HG03354 (cell line): ENCODE results near the gene CCDC136.

ENCODE experiments used
- ATAC-seq: cut with Tn5 transposase; IDR thresholded peaks from one replicate; pipeline ENCODE4 v1.9.1; 2021; ENCODE audit warnings: mild to moderate bottlenecking; ENCODE audit not compliant: unreplicated experiment, poor library complexity, severe bottlenecking

Gene CCDC136

DNA sequence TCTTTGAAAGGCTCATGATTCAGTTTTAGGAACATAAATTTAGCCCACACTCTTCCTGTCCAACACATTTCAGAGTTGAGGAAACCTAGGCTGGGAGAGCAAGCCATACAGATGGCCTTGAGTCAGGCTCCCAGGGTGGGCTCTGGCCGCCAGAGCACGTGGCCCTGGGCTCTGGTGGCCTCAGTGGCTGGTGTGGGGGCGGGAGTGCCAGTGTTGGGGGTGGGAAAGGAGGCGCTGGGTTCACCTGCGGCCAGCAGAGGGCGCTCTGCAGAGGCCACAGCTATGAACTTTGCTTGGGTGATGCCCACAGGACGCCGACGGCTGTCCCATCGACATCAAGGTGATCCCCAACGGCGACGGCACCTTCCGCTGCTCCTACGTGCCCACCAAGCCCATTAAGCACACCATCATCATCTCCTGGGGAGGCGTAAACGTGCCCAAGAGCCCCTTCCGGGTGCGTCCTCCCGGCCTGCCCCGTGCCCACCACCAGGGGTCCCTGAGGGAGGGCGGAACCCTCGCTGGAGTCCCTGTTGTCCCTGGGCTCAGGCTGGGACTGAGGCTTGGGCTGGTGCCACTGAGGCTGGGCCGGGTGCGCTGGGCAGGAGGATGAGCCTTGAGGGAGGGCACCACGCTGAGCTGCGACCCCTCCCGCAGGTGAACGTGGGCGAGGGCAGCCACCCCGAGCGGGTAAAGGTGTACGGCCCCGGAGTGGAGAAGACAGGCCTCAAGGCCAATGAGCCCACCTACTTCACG, 50.3 kb downstream of the CCDC136 start:
- ATAC-seq, result no peak

DNA sequence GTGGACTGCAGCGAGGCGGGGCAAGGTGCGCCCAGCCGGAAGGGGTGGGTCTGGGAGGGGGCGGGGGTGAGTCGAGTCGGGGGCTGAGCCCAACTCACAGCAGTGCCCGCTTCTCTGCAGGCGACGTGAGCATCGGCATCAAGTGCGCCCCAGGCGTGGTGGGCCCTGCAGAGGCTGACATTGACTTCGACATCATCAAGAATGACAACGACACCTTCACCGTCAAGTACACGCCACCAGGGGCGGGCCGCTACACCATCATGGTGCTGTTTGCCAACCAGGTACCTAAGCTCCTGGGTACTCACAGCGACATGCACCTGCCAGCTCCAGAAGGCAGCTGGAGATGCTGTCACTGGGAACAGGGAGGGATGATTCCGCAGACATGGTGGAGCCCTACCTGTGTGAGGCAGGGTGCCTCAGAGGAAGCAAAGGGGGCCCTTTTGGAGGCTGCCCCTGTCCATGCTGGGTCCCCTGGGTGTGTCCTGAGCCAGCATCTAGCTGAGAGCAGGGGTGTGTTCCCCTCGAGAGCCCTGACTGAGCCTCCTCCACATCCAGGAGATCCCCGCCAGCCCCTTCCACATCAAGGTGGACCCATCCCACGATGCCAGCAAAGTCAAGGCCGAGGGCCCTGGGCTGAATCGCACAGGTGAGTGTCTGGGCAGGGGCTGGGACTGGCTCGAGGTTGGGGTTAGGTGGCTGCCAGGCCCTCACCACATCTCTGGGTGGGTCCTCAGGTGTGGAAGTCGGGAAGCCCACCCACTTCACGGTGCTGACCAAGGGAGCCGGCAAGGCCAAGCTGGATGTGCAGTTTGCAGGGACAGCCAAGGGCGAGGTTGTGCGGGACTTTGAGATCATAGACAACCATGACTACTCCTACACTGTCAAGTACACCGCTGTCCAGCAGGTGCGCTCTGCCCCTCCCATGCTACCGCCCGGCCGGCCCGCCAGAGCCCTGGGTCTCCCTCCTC, 51.2 kb downstream of the CCDC136 start:
- ATAC-seq, result no peak

DNA sequence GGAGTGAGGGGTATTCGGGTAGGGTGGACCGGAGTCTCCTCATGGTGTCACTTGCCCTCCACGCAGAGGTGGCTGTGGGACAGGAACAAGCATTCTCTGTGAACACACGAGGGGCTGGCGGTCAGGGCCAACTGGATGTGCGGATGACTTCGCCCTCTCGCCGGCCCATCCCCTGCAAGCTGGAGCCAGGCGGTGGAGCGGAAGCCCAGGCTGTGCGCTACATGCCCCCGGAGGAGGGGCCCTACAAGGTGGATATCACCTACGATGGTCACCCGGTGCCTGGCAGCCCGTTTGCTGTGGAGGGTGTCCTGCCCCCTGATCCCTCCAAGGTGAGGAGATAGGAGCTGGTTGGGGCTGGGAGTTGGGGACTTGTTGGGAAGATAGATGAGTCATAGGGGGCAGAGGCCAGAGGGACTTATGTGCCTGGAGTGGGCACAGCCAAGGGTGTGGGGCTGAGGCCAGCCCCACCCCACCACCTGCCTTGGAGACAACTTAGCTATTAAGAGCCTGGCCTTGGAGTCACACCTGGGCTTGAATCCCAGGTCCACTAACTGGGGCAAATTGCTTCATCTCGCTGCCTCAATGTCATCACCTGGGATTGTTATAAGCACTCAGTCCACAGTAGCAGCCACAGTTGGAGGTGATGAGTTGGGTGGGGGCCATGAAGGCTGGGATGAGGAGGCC, 52.3 kb downstream of the CCDC136 start:
- no peak for ATAC-seq

DNA sequence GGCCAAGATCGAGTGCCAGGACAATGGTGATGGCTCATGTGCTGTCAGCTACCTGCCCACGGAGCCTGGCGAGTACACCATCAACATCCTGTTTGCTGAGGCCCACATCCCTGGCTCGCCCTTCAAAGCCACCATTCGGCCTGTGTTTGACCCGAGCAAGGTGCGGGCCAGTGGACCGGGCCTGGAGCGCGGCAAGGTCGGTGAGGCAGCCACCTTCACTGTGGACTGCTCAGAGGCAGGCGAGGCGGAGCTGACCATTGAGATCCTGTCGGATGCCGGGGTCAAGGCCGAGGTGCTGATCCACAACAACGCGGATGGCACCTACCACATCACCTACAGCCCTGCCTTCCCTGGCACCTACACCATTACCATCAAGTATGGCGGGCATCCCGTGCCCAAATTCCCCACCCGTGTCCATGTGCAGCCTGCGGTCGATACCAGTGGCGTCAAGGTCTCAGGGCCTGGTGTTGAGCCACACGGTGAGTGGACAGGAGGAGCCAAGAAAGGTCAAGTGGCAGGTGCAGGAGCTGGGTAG, 53.1 kb downstream of the CCDC136 start:
- no peak for ATAC-seq

DNA sequence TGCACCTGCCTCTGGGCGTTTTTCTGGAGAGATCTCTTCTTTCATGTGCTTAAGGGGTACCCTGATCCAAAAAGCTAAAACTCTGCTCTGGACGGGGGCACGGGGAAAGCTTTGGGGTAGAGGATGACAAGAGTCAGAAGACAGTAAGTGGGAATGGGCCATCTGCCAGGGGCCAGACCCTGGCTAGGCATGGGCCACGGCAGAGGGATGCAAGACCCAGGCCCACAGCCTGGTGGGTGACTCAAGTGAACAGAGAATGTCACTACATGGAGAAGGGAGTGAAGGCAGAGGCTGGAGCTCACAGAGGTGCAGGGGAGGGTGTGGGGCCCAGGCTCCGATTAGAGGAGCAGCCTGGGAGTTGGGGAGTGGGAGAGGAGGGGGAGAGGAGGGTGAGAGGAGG, 53.7 kb downstream of the CCDC136 start:
- no peak for ATAC-seq

DNA sequence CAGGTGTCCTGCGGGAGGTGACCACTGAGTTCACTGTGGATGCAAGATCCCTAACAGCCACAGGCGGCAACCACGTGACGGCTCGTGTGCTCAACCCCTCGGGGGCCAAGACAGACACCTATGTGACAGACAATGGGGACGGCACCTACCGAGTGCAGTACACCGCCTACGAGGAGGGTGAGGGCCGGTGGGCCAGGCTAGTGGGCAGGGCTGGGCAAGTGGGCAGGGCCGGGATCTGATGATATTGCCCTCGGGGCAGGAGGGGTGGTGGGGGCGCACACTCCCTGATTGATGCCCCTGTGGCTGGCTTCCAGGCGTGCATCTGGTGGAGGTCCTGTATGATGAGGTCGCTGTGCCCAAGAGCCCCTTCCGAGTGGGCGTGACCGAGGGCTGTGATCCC, 54.2 kb downstream of the CCDC136 start:
- no peak for ATAC-seq

DNA sequence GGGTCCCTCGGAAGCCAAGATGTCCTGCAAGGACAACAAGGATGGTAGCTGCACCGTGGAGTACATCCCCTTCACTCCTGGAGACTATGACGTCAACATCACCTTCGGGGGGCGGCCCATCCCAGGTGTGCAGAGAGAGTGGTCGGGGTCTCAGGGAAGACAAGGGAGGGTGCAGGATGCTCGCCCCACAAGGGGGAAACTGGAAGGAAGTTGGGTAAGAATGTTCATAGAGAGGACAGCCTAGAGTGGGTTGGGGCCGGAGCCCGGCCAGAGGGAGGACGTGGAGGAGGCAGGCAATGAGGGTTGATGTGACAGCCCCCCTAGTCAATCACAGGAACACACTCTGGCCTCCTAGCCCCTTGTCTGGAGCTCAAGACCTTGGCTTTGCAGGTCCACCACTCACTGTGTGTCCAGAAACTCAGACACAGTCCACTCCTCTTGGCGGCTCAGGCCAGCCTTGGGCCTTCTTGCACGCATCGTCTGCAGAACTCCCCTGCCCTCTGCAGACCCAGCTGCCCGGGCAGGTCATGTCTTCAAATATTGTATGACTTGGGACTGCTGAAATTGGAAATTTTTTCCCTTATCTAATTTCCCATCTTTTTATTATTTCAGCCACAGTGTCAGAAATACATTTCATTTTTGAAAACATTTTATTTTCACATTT, 55.1 kb downstream of the CCDC136 start:
- ATAC-seq, result no peak

DNA sequence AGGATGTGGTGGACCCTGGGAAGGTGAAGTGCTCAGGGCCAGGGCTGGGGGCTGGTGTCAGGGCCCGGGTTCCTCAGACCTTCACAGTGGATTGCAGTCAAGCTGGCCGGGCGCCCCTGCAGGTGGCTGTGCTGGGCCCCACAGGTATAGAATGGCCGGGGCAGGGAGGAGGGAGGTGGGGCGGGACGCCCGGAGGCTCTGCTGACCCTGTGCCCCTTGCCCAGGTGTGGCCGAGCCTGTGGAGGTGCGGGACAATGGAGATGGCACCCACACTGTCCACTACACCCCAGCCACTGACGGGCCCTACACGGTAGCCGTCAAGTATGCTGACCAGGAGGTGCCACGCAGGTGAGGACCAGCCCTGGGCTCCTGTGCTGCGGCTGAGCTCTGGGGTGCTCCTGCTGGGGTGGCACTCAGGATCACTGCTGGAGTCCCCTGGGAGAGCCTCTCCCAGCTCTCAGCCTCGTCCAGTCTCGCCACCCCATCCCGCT, 56.0 kb downstream of the CCDC136 start:
- no peak for ATAC-seq

DNA sequence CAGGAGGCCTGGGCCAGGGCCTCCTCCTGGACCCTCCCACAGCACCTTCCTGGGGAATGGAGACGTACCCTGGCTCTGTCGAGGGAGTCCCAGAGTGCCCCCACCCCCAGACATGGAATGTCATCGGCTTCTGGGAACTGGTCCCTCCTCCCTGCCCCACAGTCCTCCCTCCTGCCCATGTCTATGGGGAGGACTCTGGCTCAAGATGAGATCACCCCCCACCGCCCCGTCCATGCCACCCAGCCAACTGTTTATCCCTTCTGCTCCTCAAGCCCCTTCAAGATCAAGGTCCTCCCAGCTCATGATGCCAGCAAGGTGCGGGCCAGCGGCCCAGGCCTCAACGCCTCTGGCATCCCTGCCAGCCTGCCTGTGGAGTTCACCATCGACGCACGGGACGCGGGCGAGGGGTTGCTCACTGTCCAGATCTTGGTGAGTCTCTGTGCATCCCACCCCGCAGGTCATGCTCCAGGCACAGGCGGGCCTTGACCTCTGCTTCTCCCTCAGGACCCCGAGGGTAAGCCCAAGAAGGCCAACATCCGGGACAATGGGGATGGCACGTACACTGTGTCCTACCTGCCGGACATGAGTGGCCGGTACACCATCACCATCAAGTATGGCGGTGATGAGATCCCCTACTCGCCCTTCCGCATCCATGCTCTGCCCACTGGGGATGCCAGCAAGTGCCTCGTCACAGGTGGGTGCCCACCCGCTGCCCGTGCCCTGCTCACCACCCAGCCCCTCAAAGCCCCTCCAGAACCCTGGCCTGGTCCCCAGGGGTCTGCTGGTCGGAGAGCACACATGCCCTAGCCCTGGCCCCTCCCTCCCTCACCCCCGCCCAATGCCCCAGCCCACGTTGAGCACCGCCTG, 56.8 kb downstream of the CCDC136 start:
- ATAC-seq, result no peak

DNA sequence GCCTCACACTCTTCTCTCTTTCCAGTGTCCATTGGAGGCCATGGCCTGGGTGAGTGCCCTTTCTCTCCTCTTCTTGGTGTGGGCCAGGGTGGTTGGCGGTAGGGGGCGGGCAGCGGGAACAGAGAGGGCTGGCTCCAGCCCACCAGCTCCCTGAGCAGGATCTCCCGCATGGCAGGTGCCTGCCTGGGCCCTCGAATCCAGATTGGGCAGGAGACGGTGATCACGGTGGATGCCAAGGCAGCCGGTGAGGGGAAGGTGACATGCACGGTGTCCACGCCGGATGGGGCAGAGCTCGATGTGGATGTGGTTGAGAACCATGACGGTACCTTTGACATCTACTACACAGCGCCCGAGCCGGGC, 57.4 kb downstream of the CCDC136 start:
- no peak for ATAC-seq

DNA sequence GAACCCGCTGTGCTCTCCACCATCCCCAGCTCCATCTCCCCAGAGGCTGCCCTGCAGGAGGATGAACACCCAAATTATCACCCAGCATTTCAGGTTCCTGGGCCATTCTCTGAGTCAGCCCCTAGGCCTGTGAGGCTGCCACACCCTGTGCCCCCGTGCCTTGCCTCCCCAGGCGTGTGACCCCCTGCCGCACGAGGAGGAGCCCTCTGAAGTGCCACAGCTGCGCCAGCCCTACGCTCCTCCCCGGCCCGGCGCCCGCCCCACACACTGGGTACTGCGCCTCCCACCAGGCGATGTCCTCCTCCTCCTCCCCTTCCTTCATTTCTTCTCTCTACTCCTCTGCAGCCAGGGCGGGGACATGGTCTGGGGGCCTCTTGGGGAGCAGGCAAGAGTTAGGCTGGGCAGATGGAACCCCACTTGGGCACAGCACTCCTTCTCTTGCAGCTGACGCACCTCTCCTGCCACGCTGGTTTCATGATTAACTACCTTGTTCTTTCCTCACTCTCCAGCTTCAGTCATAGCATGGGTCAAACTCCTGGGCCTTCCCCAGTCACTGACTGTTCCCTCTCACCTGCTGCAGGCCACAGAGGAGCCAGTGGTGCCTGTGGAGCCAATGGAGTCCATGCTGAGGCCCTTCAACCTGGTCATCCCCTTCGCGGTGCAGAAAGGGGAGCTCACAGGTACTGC, 58.2 kb downstream of the CCDC136 start:
- no peak for ATAC-seq

DNA sequence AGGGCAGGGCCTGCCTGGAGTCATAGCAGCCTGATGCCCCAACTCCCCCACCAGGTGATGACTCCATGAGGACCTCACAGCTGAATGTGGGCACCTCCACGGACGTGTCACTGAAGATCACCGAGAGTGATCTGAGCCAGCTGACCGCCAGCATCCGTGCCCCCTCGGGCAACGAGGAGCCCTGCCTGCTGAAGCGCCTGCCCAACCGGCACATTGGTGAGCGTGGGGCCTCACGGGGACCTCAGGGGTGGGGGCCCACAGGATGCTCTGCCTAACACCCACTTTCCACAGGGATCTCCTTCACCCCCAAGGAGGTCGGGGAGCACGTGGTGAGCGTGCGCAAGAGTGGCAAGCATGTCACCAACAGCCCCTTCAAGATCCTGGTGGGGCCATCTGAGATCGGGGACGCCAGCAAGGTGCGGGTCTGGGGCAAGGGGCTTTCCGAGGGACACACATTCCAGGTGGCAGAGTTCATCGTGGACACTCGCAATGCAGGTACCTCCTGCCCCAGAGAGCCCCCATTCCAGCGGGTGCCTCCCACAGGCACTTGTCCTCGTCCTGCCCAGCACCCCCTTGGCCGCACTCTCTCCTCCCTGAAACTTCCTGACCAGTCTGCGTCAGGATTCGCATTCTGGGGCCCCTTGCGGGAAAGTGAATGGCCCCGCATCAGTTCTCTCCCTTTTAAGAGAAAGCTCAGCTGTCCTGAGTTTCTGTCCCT, 60.9 kb downstream of the CCDC136 start:
- no peak for ATAC-seq

DNA sequence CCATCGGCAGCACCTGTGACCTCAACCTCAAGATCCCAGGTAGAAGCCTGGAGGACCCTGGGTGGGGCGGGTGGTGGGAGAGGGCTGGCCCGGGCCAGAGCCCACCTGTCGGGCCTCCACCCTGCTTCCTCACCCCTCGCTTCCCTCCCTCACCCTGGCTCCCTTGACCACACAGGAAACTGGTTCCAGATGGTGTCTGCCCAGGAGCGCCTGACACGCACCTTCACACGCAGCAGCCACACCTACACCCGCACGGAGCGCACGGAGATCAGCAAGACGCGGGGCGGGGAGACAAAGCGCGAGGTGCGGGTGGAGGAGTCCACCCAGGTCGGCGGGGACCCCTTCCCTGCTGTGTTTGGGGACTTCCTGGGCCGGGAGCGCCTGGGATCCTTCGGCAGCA, 62.0 kb downstream of the CCDC136 start:
- no peak for ATAC-seq

DNA sequence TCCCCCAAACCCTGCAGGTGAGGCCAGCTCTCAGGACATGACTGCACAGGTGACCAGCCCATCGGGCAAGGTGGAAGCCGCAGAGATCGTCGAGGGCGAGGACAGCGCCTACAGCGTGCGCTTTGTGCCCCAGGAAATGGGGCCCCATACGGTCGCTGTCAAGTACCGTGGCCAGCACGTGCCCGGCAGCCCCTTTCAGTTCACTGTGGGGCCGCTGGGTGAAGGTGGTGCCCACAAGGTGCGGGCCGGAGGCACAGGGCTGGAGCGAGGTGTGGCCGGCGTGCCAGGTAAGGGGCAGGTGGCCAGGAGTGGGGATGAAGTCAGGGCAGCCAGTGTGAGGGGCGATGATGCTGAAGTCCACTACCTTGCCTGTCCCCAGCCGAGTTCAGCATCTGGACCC, 62.6 kb downstream of the CCDC136 start:
- no peak for ATAC-seq

DNA sequence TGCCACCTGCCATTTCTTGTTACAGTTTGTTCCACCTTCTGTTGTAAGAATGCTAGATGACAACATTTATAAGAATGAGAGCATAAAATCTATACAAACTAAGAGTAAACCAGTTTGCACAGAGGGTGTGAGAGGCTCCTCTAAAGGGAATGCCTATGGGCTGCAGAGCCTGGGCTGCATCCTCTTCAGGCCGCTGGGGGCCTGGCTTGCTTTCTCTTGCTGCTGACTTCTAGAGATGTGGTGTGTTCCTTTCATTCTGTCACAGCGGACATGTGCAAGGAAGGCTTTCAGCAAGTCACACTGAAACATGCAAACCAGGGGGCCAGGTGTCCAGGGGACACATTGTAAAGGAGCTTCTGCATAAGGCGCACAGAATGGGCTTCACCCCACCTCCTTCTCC, 63.8 kb downstream of the CCDC136 start:
- no peak for ATAC-seq

DNA sequence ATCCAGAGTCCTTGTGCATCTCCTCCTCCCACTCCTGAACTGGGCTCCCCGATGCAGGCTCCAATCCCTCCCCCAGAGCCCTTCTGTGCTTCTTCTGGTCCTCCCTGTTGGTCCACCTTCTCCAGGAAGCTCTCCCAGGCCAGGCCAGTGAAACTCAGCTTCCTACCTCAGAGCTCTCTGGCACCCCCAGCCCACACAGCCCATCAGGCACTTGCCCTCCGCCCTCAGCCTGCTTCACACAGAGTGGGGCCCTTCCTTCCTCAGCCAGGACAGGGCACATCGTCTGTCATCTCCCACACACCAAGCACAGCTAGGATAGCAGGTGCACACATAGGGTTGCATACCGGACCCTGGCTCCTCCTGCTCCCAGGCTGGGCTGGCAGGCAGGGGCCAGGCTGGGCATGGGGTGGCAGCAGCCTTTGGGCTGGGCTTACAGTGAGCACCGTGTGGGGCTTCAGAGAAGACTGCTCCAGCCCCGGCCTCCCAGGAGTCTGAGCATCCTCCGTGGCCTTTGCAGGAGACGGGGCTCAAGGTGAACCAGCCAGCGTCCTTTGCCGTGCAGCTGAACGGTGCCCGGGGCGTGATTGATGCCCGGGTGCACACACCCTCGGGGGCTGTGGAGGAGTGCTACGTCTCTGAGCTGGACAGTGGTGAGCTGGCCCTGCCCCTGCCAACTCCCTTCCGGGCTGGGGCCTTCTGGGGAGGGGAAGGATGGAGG, 64.4 kb downstream of the CCDC136 start:
- no peak for ATAC-seq
